HepG2 (cell line): Measurements from ENCODE around the gene KIF24. TPM values are rescaled to one million over a fixed set of nuclear protein-coding genes. Genes with fewer than 3 reads are reported as not detected.

Source experiments
- CHD4 ChIP-seq: fragments of 200-600 bp; sonication (generic); IDR thresholded peaks from 2 replicates; pipeline ENCODE4 v1.7.0; 2017; ENCODE audit warnings: mild to moderate bottlenecking, low read length, borderline replicate concordance
- DRAP1 ChIP-seq: IDR thresholded peaks from 2 replicates; pipeline ENCODE4 v1.6.1; 2016; ENCODE audit warnings: missing genetic modification reagents, missing compliant biosample characterization
- FOXK1 ChIP-seq: sonication (generic); formaldehyde crosslinking; IDR thresholded peaks from 2 replicates; pipeline ENCODE4 v1.4.0; 2020; ENCODE audit warnings: low read depth, missing genetic modification reagents, borderline replicate concordance
- FOXO4 ChIP-seq: sonication (generic); formaldehyde crosslinking; conservative IDR thresholded peaks from 2 replicates; pipeline ENCODE4 v1.8.1; 2023; ENCODE audit warnings: missing genetic modification reagents
- KDM1A ChIP-seq: IDR thresholded peaks from 2 replicates; pipeline ENCODE4 v1.6.1; 2016; ENCODE audit warnings: missing compliant biosample characterization
- NCOR1 ChIP-seq: fragments of 200-600 bp; sonication (generic); IDR thresholded peaks from 2 replicates; pipeline ENCODE4 v1.7.0; 2017; ENCODE audit warnings: antibody characterized with exemption, low read length, borderline replicate concordance
- NFYB ChIP-seq: sonication (generic); formaldehyde crosslinking; IDR thresholded peaks from 2 replicates; pipeline ENCODE4 v1.4.0; 2020; ENCODE audit warnings: missing genetic modification reagents
- NR1H2 ChIP-seq: sonication (generic); formaldehyde crosslinking; IDR thresholded peaks from 2 replicates; pipeline ENCODE4 v1.8.1; 2022; ENCODE audit warnings: low read depth, missing genetic modification reagents, borderline replicate concordance
- PBX2 ChIP-seq: IDR thresholded peaks from 2 replicates; pipeline ENCODE4 v1.6.1; 2016; ENCODE audit warnings: control low read depth
- SRSF1 ChIP-seq: fragments of 200-400 bp; formaldehyde crosslinking; optimal IDR thresholded peaks from 2 replicates; pipeline ENCODE3; 2017; ENCODE audit warnings: mild to moderate bottlenecking, low read depth, low read length, moderate library complexity
- ZFP36 ChIP-seq: fragments of 150-350 bp; IDR thresholded peaks from 2 replicates; pipeline ENCODE4 v1.6.1; 2018; ENCODE audit warnings: borderline replicate concordance, low read length, low read depth; ENCODE audit not compliant: partially characterized antibody
- ZFP91 ChIP-seq: sonication (generic); formaldehyde crosslinking; IDR thresholded peaks from 2 replicates; pipeline ENCODE4 v1.9.0; 2022; ENCODE audit warnings: missing genetic modification reagents, mild to moderate bottlenecking, borderline replicate concordance
- ZNF296 ChIP-seq: sonication (generic); formaldehyde crosslinking; conservative IDR thresholded peaks from 2 replicates; pipeline ENCODE4 v1.5.0; 2020; ENCODE audit warnings: mild to moderate bottlenecking, missing genetic modification reagents
- ZNF530 ChIP-seq: sonication (generic); formaldehyde crosslinking; IDR thresholded peaks from 2 replicates; pipeline ENCODE4 v1.5.0; 2020; ENCODE audit warnings: low read depth, mild to moderate bottlenecking, missing genetic modification reagents
- ZNF660 ChIP-seq: sonication (generic); formaldehyde crosslinking; IDR thresholded peaks from 2 replicates; pipeline ENCODE4 v1.5.1; 2020; ENCODE audit warnings: mild to moderate bottlenecking, low read depth, missing genetic modification reagents, borderline replicate concordance
- ZNF687 ChIP-seq: sonication (generic); formaldehyde crosslinking; IDR thresholded peaks from 2 replicates; pipeline ENCODE4 v1.5.1; 2020; ENCODE audit warnings: mild to moderate bottlenecking, missing genetic modification reagents, moderate library complexity
- ZSCAN25 ChIP-seq: sonication (generic); formaldehyde crosslinking; IDR thresholded peaks from 2 replicates; pipeline ENCODE4 v1.8.0; 2022; ENCODE audit warnings: mild to moderate bottlenecking, missing genetic modification reagents
- polyA plus RNA-seq, 8 experiments: library from polyadenylated mRNA; depleted of rRNA in 3 of 8; stranded (reverse) in 7 of 8; unstranded in 1 of 8; fragments of >200 nt; fragmentation: Illumina TruSeq in 4 of 8; extraction: Trizol in 4 of 8; gene quantifications; 2 replicates each; pipeline versions ENCODE4 v1.2.1 to v1.2.3, GENCODE V29; 2011 to 2016; ENCODE audit warnings: low read depth in 4 of 8, missing spikeins in 1 of 8, mixed read lengths in 1 of 8; ENCODE audit not compliant: insufficient read depth in 1 of 8
- total RNA-seq, 5 experiments: library from RNA; depleted of rRNA; stranded (reverse); fragments of >200 nt; fragmentation: Illumina TruSeq; extraction: Trizol; gene quantifications; 2 replicates each; pipeline ENCODE4 v1.2.3, GENCODE V29; 2016; ENCODE audit warnings: low read depth in 1 of 5
- TF ChIP-seq, protein P1 (sequence below): sonication (generic); formaldehyde crosslinking; IDR thresholded peaks from 2 replicates; pipeline ENCODE4 v1.5.0; 2020; ENCODE audit warnings: missing genetic modification reagents

Gene KIF24
- total and polyA plus RNA-seq, 2 of the 13 experiments (the other 11 are each of a cell fraction or from before 2014, with no cell fraction given), result 1.1 to 3.0 TPM

GRCh38 chr9:34376596-34377403 lies 47.7 kb upstream of the KIF24 start, which contains the start of gene MYORG (continued):
- peak; percentile 32 for TF ChIP-seq SRSF1
- peak; percentile 92 for TF ChIP-seq DRAP1
- no peak for TF ChIP-seq ZFP36
- TF ChIP-seq FOXK1 (CRISPR knock-in tag), result no peak
- TF ChIP-seq ZNF530 (CRISPR knock-in tag), result no peak
- TF ChIP-seq ZSCAN25, result no peak
- TF ChIP-seq NR1H2, result no peak
- no peak for TF ChIP-seq ZNF660 (CRISPR knock-in tag)
- TF ChIP-seq ZNF296 (CRISPR knock-in tag), result no peak
- TF ChIP-seq PBX2 (CRISPR knock-in tag), result no peak
- peak; percentile 78 for TF ChIP-seq ZNF687 (CRISPR knock-in tag)
- TF ChIP-seq FOXO4 (CRISPR knock-in tag), result peak; percentile 59; the same call in 1 of the 2 replicates
- peak; percentile 65 for TF ChIP-seq ZFP91 (CRISPR knock-in tag)
- peak; percentile 62; the same call in 1 of the 2 replicates for TF ChIP-seq NCOR1
- TF ChIP-seq, protein P1, sequence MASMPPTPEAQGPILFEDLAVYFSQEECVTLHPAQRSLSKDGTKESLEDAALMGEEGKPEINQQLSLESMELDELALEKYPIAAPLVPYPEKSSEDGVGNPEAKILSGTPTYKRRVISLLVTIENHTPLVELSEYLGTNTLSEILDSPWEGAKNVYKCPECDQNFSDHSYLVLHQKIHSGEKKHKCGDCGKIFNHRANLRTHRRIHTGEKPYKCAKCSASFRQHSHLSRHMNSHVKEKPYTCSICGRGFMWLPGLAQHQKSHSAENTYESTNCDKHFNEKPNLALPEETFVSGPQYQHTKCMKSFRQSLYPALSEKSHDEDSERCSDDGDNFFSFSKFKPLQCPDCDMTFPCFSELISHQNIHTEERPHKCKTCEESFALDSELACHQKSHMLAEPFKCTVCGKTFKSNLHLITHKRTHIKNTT, result no peak
- TF ChIP-seq NFYB (CRISPR knock-in tag), result no peak; the same call in 1 of the 2 replicates
- no peak for TF ChIP-seq CHD4
- no peak for TF ChIP-seq KDM1A (CRISPR knock-in tag)
